H9 (cell line): Measurements from ENCODE around the gene ABCB6. TPM values are rescaled to one million over a fixed set of nuclear protein-coding genes. Genes with fewer than 3 reads are reported as not detected.
"Not testable (repeated sequence)": the region's sequence is repeated elsewhere in the genome, so short reads cannot be mapped to it uniquely, and the experiment has no call there.

Experiments used
- DNase-seq: peaks from one replicate; pipeline ENCODE4 v3.0.0-alpha.2; 2017
- H2AFZ ChIP-seq: one replicate; pipeline ENCODE4 v1.6.1; 2013; ENCODE audit warnings: mild to moderate bottlenecking, low read length, control low read depth, moderate library complexity
- H2AK5ac ChIP-seq: 2 replicates; pipeline ENCODE4 v1.6.1; 2013; ENCODE audit warnings: low read length, control low read depth, mixed read lengths; ENCODE audit not compliant: insufficient read length
- H2BK120ac ChIP-seq: one replicate; pipeline ENCODE4 v1.6.1; 2013; ENCODE audit warnings: low read depth, mild to moderate bottlenecking, low read length, control low read depth, inconsistent platforms; ENCODE audit not compliant: poor library complexity, severe bottlenecking
- H2BK12ac ChIP-seq: 2 replicates; pipeline ENCODE4 v1.6.1; 2013; ENCODE audit warnings: low read length, control low read depth, mixed read lengths, low read depth; ENCODE audit not compliant: insufficient read length
- H2BK15ac ChIP-seq: 2 replicates; pipeline ENCODE4 v1.6.1; 2013; ENCODE audit warnings: low read depth, low read length, control low read depth
- H2BK20ac ChIP-seq: one replicate; pipeline ENCODE4 v1.6.1; 2013; ENCODE audit warnings: low read depth, mild to moderate bottlenecking, low read length, control low read depth, inconsistent platforms; ENCODE audit not compliant: poor library complexity, severe bottlenecking
- H2BK5ac ChIP-seq: 2 replicates; pipeline ENCODE4 v1.6.1; 2013; ENCODE audit warnings: low read length, control low read depth, mixed read lengths; ENCODE audit not compliant: insufficient read length
- H3K14ac ChIP-seq: 2 replicates; pipeline ENCODE4 v1.6.1; 2013; ENCODE audit warnings: low read length, control low read depth; ENCODE audit not compliant: insufficient read depth
- H3K18ac ChIP-seq: 2 replicates; pipeline ENCODE4 v1.6.1; 2013; ENCODE audit warnings: low read depth, mild to moderate bottlenecking, mixed read lengths, low read length, control low read depth; ENCODE audit not compliant: insufficient read length
- H3K23ac ChIP-seq: 2 replicates; pipeline ENCODE4 v1.6.1; 2013; ENCODE audit warnings: low read length, control low read depth, mixed read lengths, low read depth; ENCODE audit not compliant: insufficient read length
- H3K23me2 ChIP-seq: 2 replicates; pipeline ENCODE4 v1.6.1; 2013; ENCODE audit warnings: low read depth, mild to moderate bottlenecking, mixed read lengths, low read length, control low read depth; ENCODE audit not compliant: insufficient read length, poor library complexity, severe bottlenecking
- H3K27ac ChIP-seq: 2 replicates; pipeline ENCODE4 v1.5.1; 2013; ENCODE audit warnings: low read length, control low read depth, mixed read lengths, low read depth; ENCODE audit not compliant: insufficient read length
- H3K27me3 ChIP-seq: 2 replicates; pipeline ENCODE4 v1.6.1; 2013; ENCODE audit warnings: low read length, control low read depth, inconsistent platforms; ENCODE audit not compliant: insufficient read depth
- H3K4ac ChIP-seq: 2 replicates; pipeline ENCODE4 v1.6.1; 2013; ENCODE audit warnings: low read depth, mild to moderate bottlenecking, control low read depth, inconsistent platforms, low read length, moderate library complexity
- H3K4me1 ChIP-seq: 2 replicates; pipeline ENCODE4 v1.6.1; 2013; ENCODE audit warnings: low read length, control low read depth, inconsistent platforms; ENCODE audit not compliant: insufficient read depth
- H3K4me2 ChIP-seq: 2 replicates; pipeline ENCODE4 v1.6.1; 2013; ENCODE audit warnings: low read length, control low read depth, mixed read lengths; ENCODE audit not compliant: insufficient read length, insufficient read depth
- H3K56ac ChIP-seq: 2 replicates; pipeline ENCODE4 v1.6.1; 2013; ENCODE audit warnings: low read depth, mild to moderate bottlenecking, mixed read lengths, low read length, control low read depth; ENCODE audit not compliant: insufficient read length
- H3K79me1 ChIP-seq: 2 replicates; pipeline ENCODE4 v1.6.1; 2013; ENCODE audit warnings: low read depth, mild to moderate bottlenecking, moderate library complexity, low read length, control low read depth, inconsistent platforms; ENCODE audit not compliant: insufficient read depth, poor library complexity, severe bottlenecking
- H3K79me2 ChIP-seq: 2 replicates; pipeline ENCODE4 v1.6.1; 2013; ENCODE audit warnings: low read length, control low read depth, inconsistent platforms; ENCODE audit not compliant: insufficient read depth
- H3K9ac ChIP-seq: 2 replicates; pipeline ENCODE4 v1.6.1; 2013; ENCODE audit warnings: low read length, control low read depth, mixed read lengths; ENCODE audit not compliant: insufficient read length; ENCODE audit errors: extremely low read depth
- H3K9me3 ChIP-seq: one replicate; pipeline ENCODE4 v1.6.1; 2013; ENCODE audit warnings: low read depth, low read length, inconsistent platforms; ENCODE audit not compliant: control insufficient read depth
- H3T11ph ChIP-seq: one replicate; pipeline ENCODE4 v1.6.1; 2013; ENCODE audit warnings: mild to moderate bottlenecking, low read length, control low read depth, inconsistent platforms
- H4K20me1 ChIP-seq: one replicate; pipeline ENCODE4 v1.6.1; 2013; ENCODE audit not compliant: control insufficient read depth, insufficient read length, insufficient read depth
- H4K5ac ChIP-seq: 2 replicates; pipeline ENCODE4 v1.6.1; 2013; ENCODE audit warnings: low read depth, mild to moderate bottlenecking, mixed read lengths, low read length, control low read depth; ENCODE audit not compliant: insufficient read length
- H4K8ac ChIP-seq: replicated peaks from 2 replicates; pipeline ENCODE4 v1.6.1; 2013; ENCODE audit warnings: low read length, control low read depth, mixed read lengths, low read depth; ENCODE audit not compliant: insufficient read length
- H4K91ac ChIP-seq: 2 replicates; pipeline ENCODE4 v1.6.1; 2013; ENCODE audit warnings: low read depth, mild to moderate bottlenecking, moderate library complexity, mixed read lengths, low read length, control low read depth; ENCODE audit not compliant: insufficient read length
- H3K27ac Mint-ChIP-seq, 3 experiments: 2 replicates in 2 of 3; 3 replicates in 1 of 3; pipeline ENCODE4 v1.8.0; 2020 to 2021; ENCODE audit warnings: mixed read lengths in 3 of 3, mild to moderate bottlenecking in 1 of 3, moderate library complexity in 1 of 3
- H3K27me3 Mint-ChIP-seq: 2 replicates; pipeline ENCODE4 v1.8.0; 2021; ENCODE audit warnings: low read depth, mild to moderate bottlenecking, moderate library complexity, mixed read lengths
- H3K36me3 Mint-ChIP-seq, 3 experiments: 2 replicates in 2 of 3; 3 replicates in 1 of 3; pipeline ENCODE4 v1.8.0; 2020 to 2021; ENCODE audit warnings: low read depth in 3 of 3, mixed read lengths in 3 of 3; ENCODE audit not compliant: insufficient read depth in 1 of 3
- H3K4me1 Mint-ChIP-seq, 2 experiments: 2 replicates each; pipeline ENCODE4 v1.8.0; 2020; ENCODE audit warnings: mixed read lengths in 2 of 2
- H3K4me3 Mint-ChIP-seq, 2 experiments: 2 replicates in 1 of 2; 3 replicates in 1 of 2; pipeline ENCODE4 v1.8.0; 2020 to 2021; ENCODE audit warnings: mild to moderate bottlenecking in 2 of 2, mixed read lengths in 2 of 2, moderate library complexity in 1 of 2
- H3K9me3 Mint-ChIP-seq, 2 experiments: 2 replicates in 1 of 2; 3 replicates in 1 of 2; pipeline ENCODE4 v1.8.0; 2020; ENCODE audit warnings: mild to moderate bottlenecking in 2 of 2, mixed read lengths in 2 of 2, moderate library complexity in 1 of 2
- WGBS: extraction: QIAGEN DNeasy Blood & Tissue Kit; methylation state at CpG from one replicate; pipeline ENCODE4 v1.1.7; 2013; ENCODE audit warnings: missing lambda C conversion rate, low lambda C conversion rate, mixed read lengths; ENCODE audit not compliant: insufficient read length; ENCODE audit errors: extremely low coverage; 5-methylcytosine and 5-hydroxymethylcytosine counted together
- total RNA-seq: library from RNA; stranded (reverse); gene quantifications from 2 replicates; pipeline ENCODE4 v1.2.1, GENCODE V29; 2021
- TF ChIP-seq, protein P1 (sequence below): fragments of 200-600 bp; sonication (generic); conservative IDR thresholded peaks from 3 replicates; pipeline ENCODE4 v1.8.0; 2021; ENCODE audit warnings: antibody characterized with exemption, mild to moderate bottlenecking

Gene ABCB6
- total RNA-seq, 1 experiment from 2014 or later, result 46.4 TPM

DNA sequence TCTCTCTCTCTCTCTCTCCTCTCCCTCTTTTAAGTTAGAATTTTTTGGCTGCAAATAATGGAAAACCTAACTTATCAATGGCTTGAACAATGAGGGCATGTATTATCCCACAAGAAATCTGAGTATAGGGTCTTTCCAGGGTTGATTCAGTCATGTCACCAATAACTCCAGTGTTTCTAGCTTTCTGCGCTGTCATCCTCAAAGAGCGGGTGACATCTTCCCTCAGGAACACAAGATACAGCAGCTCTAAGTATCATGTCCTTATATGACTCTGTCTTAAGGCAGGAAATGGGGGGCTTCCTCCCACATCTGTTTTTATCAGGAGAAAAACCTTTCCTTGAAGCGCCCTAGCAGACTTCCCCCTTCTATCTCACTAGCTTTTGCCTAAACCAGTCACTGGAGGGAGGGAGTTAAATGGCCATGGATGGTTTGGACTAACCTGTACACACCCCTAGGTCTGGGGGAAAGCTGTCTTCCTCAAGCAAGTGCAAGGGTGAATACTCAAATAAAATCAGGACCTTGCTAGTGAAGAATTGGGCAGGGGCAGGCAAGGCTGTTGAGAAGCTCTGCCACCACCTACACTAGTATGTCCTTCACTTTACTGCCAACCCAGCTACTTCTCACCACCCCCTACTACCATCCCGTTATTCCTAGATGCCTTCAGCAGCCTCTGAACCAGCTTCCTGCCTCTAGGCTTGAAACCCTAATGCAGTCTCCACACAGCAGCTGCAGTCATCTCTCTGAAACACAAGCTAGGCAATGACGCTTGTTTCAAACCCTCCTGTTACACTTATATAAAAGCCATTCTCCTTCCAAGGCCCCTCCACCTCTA is 42.5 kb upstream of the ABCB6 start:
- H3K27ac Mint-ChIP-seq, result no peak overlapping the region
- no peak overlapping the region for H2BK120ac ChIP-seq

DNA sequence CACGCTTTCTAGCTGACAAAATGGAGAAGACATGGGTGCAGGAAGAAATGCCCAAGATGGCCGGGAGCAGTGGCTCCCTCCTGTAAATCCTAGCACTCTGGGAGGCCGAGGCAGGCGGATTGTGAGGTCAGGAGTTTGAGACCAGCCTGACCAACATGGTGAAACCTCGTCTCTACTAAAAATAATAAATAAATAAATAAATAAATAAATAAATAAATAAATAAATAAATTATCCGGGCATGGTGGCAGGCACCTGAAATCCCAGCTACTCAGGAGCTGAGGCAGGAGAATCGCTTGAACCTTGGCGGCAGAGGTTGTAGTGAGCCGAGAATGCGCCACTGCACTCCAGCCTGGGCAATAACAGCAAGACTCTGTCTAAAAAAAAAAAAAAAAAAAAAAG is 40.2 kb upstream of the ABCB6 start:
- H3K36me3 Mint-ChIP-seq, H3K9me3 Mint-ChIP-seq, H3K4me1 Mint-ChIP-seq, H3K27ac ChIP-seq, H4K20me1 ChIP-seq, DNase-seq, H3K79me2 ChIP-seq, H3K4me3 Mint-ChIP-seq, H3K23ac ChIP-seq, H2BK15ac ChIP-seq, H4K8ac ChIP-seq, H2AK5ac ChIP-seq, H2BK5ac ChIP-seq, H2BK12ac ChIP-seq, H3K23me2 ChIP-seq, H2AFZ ChIP-seq, H3K4ac ChIP-seq, H3K27ac Mint-ChIP-seq, H4K91ac ChIP-seq, H3K4me1 ChIP-seq, H3T11ph ChIP-seq, H3K9ac ChIP-seq, H3K56ac ChIP-seq, H3K18ac ChIP-seq, H2BK20ac ChIP-seq, H3K14ac ChIP-seq, H3K79me1 ChIP-seq, H4K5ac ChIP-seq, H3K4me2 ChIP-seq, H2BK120ac ChIP-seq, H3K9me3 ChIP-seq: not testable (repeated sequence)
- peaks cover 21% of the 10 kb centered on the region for H3K27me3 ChIP-seq
- H3K27me3 Mint-ChIP-seq, result peaks cover 78% of the 10 kb centered on the region
- WGBS, result no CpG with 5 or more reads among the region's 10 CpGs

More for the DNA sequence above, 42.5 kb upstream of the ABCB6 start:
- H3K27me3 Mint-ChIP-seq, result peaks cover 60% of the 10 kb centered on the region
- no peaks in the 10 kb centered on the region for H3K79me1 ChIP-seq
- no peak overlapping the region for H3K23ac ChIP-seq
- TF ChIP-seq, protein P1, sequence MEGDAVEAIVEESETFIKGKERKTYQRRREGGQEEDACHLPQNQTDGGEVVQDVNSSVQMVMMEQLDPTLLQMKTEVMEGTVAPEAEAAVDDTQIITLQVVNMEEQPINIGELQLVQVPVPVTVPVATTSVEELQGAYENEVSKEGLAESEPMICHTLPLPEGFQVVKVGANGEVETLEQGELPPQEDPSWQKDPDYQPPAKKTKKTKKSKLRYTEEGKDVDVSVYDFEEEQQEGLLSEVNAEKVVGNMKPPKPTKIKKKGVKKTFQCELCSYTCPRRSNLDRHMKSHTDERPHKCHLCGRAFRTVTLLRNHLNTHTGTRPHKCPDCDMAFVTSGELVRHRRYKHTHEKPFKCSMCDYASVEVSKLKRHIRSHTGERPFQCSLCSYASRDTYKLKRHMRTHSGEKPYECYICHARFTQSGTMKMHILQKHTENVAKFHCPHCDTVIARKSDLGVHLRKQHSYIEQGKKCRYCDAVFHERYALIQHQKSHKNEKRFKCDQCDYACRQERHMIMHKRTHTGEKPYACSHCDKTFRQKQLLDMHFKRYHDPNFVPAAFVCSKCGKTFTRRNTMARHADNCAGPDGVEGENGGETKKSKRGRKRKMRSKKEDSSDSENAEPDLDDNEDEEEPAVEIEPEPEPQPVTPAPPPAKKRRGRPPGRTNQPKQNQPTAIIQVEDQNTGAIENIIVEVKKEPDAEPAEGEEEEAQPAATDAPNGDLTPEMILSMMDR, result no peak
- H3K4me1 Mint-ChIP-seq, result peaks cover 1 to 2% of the 10 kb centered on the region in 2 experiments; a peak in 1 of 4 replicates
- H3K4me3 Mint-ChIP-seq, result no peak overlapping the region
- no peak overlapping the region for H3K56ac ChIP-seq
- no peak overlapping the region for H3K4ac ChIP-seq
- no peaks in the 10 kb centered on the region for H3K9me3 ChIP-seq
- no peak overlapping the region for H2BK20ac ChIP-seq
- WGBS, result no CpG with 5 or more reads among the region's 5 CpGs
- H3K9ac ChIP-seq, result no peak overlapping the region
- peaks cover 3% of the 10 kb centered on the region for H3K23me2 ChIP-seq
- H2BK12ac ChIP-seq, result no peak overlapping the region
- H3K79me2 ChIP-seq, result no peaks in the 10 kb centered on the region
- peaks cover 3% of the 10 kb centered on the region; the same call in 1 of the 2 replicates for H3K27me3 ChIP-seq
- no peak overlapping the region for H4K5ac ChIP-seq
- no peak overlapping the region for H3K14ac ChIP-seq
- DNase-seq, result no peak
- H4K20me1 ChIP-seq, result no peaks in the 10 kb centered on the region
- no peak overlapping the region for H2BK5ac ChIP-seq
- H3K9me3 Mint-ChIP-seq, result no peaks in the 10 kb centered on the region
- H2BK15ac ChIP-seq, result no peak overlapping the region
- no peak overlapping the region for H4K8ac ChIP-seq
- no peak overlapping the region for H4K91ac ChIP-seq
- no peak overlapping the region for H2AFZ ChIP-seq
- H2AK5ac ChIP-seq, result no peak overlapping the region
- H3K4me1 ChIP-seq, result no peaks in the 10 kb centered on the region
- H3K4me2 ChIP-seq, result no peak overlapping the region
- no peaks in the 10 kb centered on the region for H3K36me3 Mint-ChIP-seq
- H3K27ac ChIP-seq, result no peak overlapping the region
- no peak overlapping the region for H3T11ph ChIP-seq
- H3K18ac ChIP-seq, result no peak overlapping the region
